ENCODE results near the gene RETREG1.
"Not testable (repeated sequence)": the region's sequence is repeated elsewhere in the genome, so short reads cannot be mapped to it uniquely, and the experiment has no call there.

The RETREG1 gene, protein sequence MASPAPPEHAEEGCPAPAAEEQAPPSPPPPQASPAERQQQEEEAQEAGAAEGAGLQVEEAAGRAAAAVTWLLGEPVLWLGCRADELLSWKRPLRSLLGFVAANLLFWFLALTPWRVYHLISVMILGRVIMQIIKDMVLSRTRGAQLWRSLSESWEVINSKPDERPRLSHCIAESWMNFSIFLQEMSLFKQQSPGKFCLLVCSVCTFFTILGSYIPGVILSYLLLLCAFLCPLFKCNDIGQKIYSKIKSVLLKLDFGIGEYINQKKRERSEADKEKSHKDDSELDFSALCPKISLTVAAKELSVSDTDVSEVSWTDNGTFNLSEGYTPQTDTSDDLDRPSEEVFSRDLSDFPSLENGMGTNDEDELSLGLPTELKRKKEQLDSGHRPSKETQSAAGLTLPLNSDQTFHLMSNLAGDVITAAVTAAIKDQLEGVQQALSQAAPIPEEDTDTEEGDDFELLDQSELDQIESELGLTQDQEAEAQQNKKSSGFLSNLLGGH

DNA sequence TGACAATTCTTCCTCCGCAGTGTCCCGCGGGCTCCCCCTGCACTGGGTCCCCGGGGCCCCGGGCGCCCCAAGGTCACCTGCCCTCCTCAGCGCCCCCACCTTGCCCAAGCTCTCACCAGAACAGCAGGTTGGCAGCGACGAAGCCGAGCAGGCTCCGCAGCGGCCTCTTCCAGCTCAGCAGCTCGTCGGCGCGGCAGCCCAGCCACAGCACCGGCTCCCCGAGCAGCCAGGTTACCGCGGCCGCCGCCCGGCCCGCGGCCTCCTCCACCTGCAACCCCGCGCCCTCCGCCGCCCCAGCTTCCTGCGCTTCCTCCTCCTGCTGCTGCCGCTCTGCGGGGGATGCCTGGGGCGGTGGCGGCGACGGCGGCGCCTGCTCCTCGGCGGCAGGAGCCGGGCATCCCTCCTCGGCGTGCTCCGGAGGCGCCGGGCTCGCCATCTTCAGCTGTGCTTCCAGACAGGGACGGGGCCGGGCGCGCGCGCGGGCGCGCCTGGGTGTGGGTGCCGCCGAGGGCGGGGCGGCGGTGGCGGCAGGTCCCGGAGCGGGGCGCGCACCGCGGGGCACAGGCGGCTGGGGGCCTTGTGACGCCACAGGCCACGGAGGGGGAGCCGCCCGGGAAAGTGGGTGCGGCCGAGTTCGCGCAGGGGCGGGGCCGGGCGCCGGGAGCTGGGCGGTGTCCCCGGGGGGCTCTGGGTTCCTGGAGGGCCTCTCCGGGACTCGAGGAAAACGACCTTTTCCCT is at the start of gene RETREG1:
TSS of gene RETREG1 (minus strand) at position 462 of the 738 bp plus-strand sequence. CDS start at position 436, 26 bp downstream.
- Mint-ChIP-seq H3K36me3 (ENCODE audit: insufficient read depth) (peaks cover 9% of the 10 kb centered on the region), H3K4me3 (no peak within 1 kb of the TSS), H3K27me3 (no peaks in the 10 kb centered on the region), H3K4me1 (peaks cover 23% of the 10 kb centered on the region), H3K9me3 (no peaks in the 10 kb centered on the region), H3K27ac (ENCODE audit: low read depth) (peak within 1 kb of the TSS; percentile 75)
- ATAC-seq (replicated peaks; ENCODE audit: extremely low read depth, poor library complexity, severe bottlenecking) (peak; percentile 79), DNase-seq (ENCODE audit: low spot score in 2 of 2) (peak; percentile 60 to 68)

DNA sequence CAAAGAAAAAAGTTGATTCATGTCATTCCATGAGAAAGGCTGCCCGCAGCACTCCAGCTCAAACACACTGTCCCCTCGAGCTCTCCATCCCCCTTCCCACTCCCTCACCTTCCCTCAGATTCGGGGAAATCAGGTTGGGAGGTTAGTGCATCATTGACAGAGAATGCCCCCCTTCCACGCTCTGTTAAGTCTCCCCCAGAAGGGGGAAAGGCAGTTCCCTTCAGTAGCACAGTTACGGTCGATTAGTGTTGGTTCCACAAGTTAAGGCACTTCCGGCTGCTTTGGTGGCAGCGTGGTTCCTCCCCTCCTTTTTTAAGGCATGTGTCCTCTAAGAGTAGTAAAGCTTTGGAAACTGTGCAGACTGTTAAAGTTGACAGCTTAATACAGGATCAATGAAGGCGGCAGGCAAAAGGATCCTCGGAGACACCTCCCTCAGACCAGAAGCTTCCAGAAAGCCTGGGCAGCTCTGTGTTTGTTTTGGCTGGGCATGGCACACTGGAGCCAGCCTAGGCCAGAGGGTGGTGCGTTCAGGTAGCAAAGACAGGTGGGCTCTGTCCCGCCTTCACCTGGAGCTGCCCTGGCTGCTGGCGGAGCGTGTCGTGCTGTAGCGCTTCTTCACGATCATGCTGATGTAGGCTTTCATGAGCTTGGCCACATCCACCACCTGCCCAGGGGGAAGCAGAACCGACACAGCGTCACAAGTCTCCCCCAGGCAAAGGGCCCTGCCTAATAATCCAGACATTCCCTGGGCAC is 49.5 kb upstream of the RETREG1 start:
- Mint-ChIP-seq H3K27me3 (no peaks in the 10 kb centered on the region), H3K4me3 (no peak overlapping the region), H3K9me3 (no peaks in the 10 kb centered on the region), H3K36me3 (ENCODE audit: insufficient read depth) (no peaks in the 10 kb centered on the region), H3K4me1 (no peaks in the 10 kb centered on the region), H3K27ac (ENCODE audit: low read depth) (no peak overlapping the region)
- ATAC-seq (replicated peaks; ENCODE audit: extremely low read depth, poor library complexity, severe bottlenecking) (no peak), DNase-seq (ENCODE audit: low spot score in 2 of 2) (no peak)

DNA sequence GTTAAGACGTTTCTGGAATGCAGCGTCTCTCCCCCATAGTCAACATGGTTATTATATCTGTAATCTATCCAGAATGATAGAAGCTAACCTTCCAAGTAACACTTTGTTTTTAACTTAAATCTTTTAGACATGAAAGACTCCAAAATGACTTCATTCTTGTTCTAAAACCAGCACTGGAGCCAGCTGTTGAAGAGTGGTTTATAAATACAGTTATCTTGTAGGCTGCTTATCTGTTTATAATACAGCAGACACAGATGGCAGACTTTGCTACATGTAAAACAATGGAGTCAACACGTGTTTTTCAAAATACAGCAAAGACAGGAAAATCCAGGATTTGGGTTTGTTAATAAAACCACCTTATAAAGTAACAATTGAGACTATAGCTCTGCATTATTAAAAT is 48.8 kb upstream of the RETREG1 start:
- Mint-ChIP-seq H3K4me3 (no peak overlapping the region), H3K27ac (ENCODE audit: low read depth) (no peak overlapping the region), H3K9me3 (no peaks in the 10 kb centered on the region), H3K27me3 (no peaks in the 10 kb centered on the region), H3K4me1 (no peaks in the 10 kb centered on the region), H3K36me3 (ENCODE audit: insufficient read depth) (no peaks in the 10 kb centered on the region)
- DNase-seq (ENCODE audit: low spot score in 2 of 2) (no peak), ATAC-seq (replicated peaks; ENCODE audit: extremely low read depth, poor library complexity, severe bottlenecking) (no peak)

DNA sequence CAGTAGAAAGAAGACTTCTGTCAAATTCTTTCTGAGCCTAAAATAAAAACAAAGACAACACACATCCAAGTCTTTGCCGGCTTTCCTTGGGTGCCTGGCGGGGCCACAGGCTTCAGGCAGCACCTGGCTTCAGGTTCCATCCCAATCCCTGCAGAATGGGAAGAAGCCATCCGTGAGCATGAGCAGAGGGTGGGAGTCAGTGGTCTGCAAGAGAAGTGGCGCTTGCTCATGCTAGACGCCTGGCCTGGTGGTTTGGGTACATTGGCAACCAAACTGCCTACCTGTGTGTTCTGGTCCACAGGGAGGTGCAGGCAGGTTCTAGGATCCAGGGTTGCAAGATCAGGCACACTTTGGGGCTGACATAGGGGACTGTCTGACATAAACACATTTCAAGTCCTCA is 47.6 kb upstream of the RETREG1 start:
- DNase-seq (ENCODE audit: low spot score in 2 of 2), result no peak
- Mint-ChIP-seq H3K27me3 (no peaks in the 10 kb centered on the region), H3K4me1 (no peaks in the 10 kb centered on the region), H3K36me3 (ENCODE audit: insufficient read depth) (no peaks in the 10 kb centered on the region), H3K9me3 (no peaks in the 10 kb centered on the region), H3K27ac (ENCODE audit: low read depth) (no peak overlapping the region), H3K4me3 (no peak overlapping the region)
- no peak for ATAC-seq (replicated peaks; ENCODE audit: extremely low read depth, poor library complexity, severe bottlenecking)

DNA sequence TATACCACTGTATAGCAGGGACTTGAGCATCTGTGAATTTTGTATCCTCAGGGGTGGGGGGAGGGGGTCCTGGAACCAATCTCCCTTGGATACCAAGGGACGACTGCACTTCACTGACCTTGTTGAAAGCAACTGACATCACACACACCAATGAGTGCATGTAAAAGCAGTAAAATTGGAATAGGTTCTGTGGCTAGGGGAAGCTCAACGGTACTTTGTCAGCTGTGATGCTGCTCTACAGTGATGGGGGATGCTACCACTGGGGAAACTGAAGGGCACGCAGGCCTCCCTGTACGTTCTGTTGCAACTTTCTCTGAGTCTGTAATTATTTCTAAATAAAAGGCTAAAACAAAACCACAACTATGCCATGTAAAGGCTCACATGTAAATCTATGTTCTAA is 47.0 kb upstream of the RETREG1 start:
- no peak overlapping the region for H3K27ac Mint-ChIP-seq (ENCODE audit: low read depth)
- ATAC-seq (replicated peaks; ENCODE audit: extremely low read depth, poor library complexity, severe bottlenecking) (no peak), DNase-seq (ENCODE audit: low spot score in 2 of 2) (no peak)
- H3K4me3 Mint-ChIP-seq, result no peak overlapping the region
- H3K36me3 Mint-ChIP-seq (ENCODE audit: insufficient read depth), result no peaks in the 10 kb centered on the region
- no peaks in the 10 kb centered on the region for H3K9me3 Mint-ChIP-seq
- no peaks in the 10 kb centered on the region for H3K27me3 Mint-ChIP-seq
- no peaks in the 10 kb centered on the region for H3K4me1 Mint-ChIP-seq

DNA sequence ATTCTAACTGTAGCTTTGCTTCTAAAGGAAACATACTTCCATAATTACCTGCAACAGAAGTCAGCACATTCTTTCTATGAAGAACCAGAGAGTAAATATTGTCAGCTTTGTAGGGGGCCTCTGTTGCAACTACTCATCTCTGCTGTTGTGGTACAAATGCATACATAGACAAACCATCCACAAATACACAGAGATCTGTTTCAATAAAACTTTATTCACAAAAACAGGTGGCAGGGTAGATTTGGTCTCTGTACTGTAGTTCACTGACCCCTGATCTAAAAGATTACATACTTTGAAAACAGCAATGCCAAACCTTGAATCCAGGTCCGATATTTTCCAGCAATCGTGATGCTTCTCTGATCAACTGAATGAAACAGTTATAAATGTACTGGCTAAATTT is 44.9 kb upstream of the RETREG1 start:
- Mint-ChIP-seq H3K4me1 (no peaks in the 10 kb centered on the region), H3K9me3 (no peaks in the 10 kb centered on the region), H3K27ac (ENCODE audit: low read depth) (no peak overlapping the region), H3K36me3 (ENCODE audit: insufficient read depth) (no peaks in the 10 kb centered on the region), H3K4me3 (no peak overlapping the region), H3K27me3 (no peaks in the 10 kb centered on the region)
- ATAC-seq (replicated peaks; ENCODE audit: extremely low read depth, poor library complexity, severe bottlenecking) (no peak), DNase-seq (ENCODE audit: low spot score in 2 of 2) (no peak)

DNA sequence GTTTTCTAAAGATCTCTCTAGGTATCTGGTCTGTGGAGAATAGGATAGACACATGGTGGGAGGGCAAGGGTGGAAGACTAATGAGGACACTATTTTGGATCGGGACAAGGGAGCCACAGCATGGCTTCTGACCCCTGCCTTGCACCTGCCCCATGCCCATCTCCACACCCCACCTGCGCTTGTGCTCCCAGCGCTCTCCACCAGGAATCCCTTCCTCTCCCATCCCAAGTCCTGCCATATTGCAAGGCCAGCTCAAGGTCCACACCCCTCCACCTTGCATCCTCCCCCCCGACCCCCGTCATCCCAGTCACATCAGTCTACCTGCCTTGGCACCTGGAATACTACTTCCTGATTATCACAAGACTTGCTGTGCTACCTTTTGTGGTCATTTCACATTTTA is 44.2 kb upstream of the RETREG1 start:
- Mint-ChIP-seq H3K4me1 (no peaks in the 10 kb centered on the region), H3K4me3 (no peak overlapping the region), H3K27ac (ENCODE audit: low read depth) (no peak overlapping the region), H3K27me3 (no peaks in the 10 kb centered on the region), H3K9me3 (no peaks in the 10 kb centered on the region), H3K36me3 (ENCODE audit: insufficient read depth) (no peaks in the 10 kb centered on the region)
- DNase-seq (ENCODE audit: low spot score in 2 of 2), result no peak
- ATAC-seq (replicated peaks; ENCODE audit: extremely low read depth, poor library complexity, severe bottlenecking), result no peak

DNA sequence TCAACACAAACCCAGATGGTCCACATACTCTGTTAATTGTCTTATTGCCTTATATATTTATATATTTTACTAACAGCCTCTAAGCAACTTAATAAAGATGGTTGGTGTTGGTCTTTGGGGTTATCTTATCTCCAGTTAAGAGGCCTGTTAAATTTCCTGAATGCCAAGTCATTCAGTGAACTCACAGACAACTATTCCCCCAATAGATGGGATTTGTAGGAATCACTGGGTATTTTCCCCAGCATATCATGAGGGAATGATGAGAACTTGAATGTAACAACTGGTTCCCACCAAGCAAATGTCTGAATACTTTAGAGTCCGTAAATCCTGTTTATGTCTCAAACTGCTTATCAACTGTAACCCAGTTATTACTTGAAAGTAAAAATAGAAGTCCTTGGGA is 42.7 kb upstream of the RETREG1 start:
- no peak for ATAC-seq (replicated peaks; ENCODE audit: extremely low read depth, poor library complexity, severe bottlenecking)

DNA sequence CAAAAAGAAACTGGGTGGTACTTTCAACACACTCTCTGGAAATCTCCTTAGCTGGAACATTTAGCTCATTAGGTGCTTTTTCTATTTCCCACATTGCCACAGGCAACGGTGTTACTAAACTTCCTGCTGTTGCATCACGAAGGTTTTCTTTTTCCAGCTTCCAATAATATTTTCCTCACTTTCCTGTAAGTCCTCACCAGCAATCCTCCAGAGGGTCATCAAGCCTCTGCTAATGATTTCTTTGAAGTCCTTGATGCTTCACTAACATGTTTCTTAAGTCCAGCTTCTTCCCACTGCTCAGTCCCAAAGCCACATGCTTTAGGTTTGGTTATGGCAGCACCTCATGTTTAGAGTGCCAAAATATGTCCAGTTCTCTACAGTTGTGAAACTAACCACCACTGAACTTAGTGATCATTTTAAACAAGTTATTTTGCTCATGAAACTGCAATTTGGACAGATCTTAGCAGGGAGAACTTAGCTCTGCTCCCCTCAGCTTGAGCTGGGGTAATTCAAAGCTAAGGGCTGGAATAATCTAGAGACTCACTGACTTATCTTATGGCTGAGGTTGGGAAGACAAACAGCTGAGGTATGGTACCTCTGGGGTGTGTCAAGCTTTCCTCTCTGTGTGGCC is 39.9 kb upstream of the RETREG1 start:
- Mint-ChIP-seq H3K36me3 (ENCODE audit: insufficient read depth) (no peaks in the 10 kb centered on the region), H3K27me3 (no peaks in the 10 kb centered on the region), H3K9me3 (no peaks in the 10 kb centered on the region), H3K4me1 (no peaks in the 10 kb centered on the region), H3K4me3 (no peak overlapping the region), H3K27ac (ENCODE audit: low read depth) (no peak overlapping the region)
- ATAC-seq (replicated peaks; ENCODE audit: extremely low read depth, poor library complexity, severe bottlenecking) (no peak), DNase-seq (ENCODE audit: low spot score in 2 of 2) (no peak)

More for the DNA sequence above, 42.7 kb upstream of the RETREG1 start:
- Mint-ChIP-seq H3K4me1 (no peaks in the 10 kb centered on the region), H3K9me3 (no peaks in the 10 kb centered on the region), H3K27me3 (no peaks in the 10 kb centered on the region), H3K4me3 (no peak overlapping the region), H3K27ac (ENCODE audit: low read depth) (no peak overlapping the region), H3K36me3 (ENCODE audit: insufficient read depth) (no peaks in the 10 kb centered on the region)
- DNase-seq (ENCODE audit: low spot score in 2 of 2), result no peak

DNA sequence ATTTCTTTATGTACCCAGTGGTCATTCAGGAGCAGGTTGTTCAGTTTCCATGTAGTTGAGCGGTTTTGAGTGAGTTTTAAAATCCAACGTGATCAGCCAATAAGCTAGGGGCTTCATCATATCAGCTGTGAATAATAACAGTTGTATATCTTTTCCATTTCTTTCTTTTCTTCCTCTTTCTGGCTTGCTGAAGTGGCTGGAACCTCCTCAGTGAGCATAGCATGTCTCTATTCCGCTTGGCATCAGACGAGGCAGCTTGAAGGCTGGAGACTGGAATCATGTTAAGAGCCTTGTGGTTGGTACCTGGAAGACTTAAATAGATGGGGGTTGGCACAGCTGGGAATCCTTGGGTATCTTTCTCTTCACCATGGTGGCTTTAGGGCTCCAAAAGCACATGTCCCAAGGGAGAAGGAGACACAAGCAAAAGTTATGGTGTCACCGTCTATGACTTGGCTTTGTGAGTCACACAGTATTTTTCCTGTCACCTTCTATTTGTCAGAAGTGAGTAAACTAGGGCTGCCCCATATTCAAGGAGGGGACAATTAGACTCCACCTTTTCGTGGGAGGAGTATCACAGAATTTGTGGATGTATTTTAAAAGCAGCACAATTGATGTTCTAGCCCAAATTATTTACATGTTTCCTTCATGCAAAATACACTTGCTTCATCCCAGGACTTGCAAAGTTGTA is 38.0 kb upstream of the RETREG1 start:
- Mint-ChIP-seq H3K27ac (ENCODE audit: low read depth) (no peak overlapping the region), H3K4me1 (no peaks in the 10 kb centered on the region)

DNA sequence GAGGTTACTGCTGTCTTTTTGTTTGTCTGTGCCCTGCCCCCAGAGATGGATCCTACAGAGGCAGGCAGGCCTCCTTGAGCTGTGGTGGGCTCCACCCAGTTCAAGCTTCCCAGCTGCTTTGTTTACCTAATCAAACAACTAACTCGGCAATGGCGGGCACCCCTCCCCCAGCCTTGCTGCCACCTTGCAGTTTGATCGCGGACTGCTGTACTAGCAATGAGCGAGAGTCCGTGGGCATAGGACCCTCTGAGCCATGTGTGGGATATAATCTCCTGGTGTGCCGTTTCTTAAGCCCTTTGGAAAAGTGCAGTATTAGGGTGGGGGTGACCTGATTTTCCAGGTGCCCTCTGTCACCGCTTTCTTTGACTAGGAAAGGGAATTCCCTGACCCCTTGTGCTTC is 31.9 kb upstream of the RETREG1 start:
- DNase-seq (ENCODE audit: low spot score in 2 of 2); H3K27ac Mint-ChIP-seq (ENCODE audit: low read depth); H3K9me3 Mint-ChIP-seq; H3K4me3 Mint-ChIP-seq; H3K27me3 Mint-ChIP-seq; ATAC-seq (replicated peaks; ENCODE audit: extremely low read depth, poor library complexity, severe bottlenecking); H3K4me1 Mint-ChIP-seq; H3K36me3 Mint-ChIP-seq (ENCODE audit: insufficient read depth): not testable (repeated sequence)

More for the DNA sequence above, 38.0 kb upstream of the RETREG1 start:
- no peak overlapping the region for H3K4me3 Mint-ChIP-seq
- H3K36me3 Mint-ChIP-seq (ENCODE audit: insufficient read depth), result no peaks in the 10 kb centered on the region
- DNase-seq (ENCODE audit: low spot score in 2 of 2), result no peak
- no peak for ATAC-seq (replicated peaks; ENCODE audit: extremely low read depth, poor library complexity, severe bottlenecking)
- no peaks in the 10 kb centered on the region for H3K27me3 Mint-ChIP-seq
- no peaks in the 10 kb centered on the region for H3K9me3 Mint-ChIP-seq

Data from central memory CD8-positive, alpha-beta T cell (primary cell).